ENCODE data around the gene GPA33.

- TF ChIP-seq POLR2AphosphoS5 (IDR thresholded peaks at IDR 0.05; ENCODE audit: low read depth, low read length), result no peak
- TF ChIP-seq REST (IDR thresholded peaks at IDR 0.05; ENCODE audit: insufficient read depth in 1 of 2, low read depth in 2 of 2, low read length in 2 of 2), result no peak
- TF ChIP-seq TAF1 (IDR thresholded peaks at IDR 0.05; ENCODE audit: borderline replicate concordance, insufficient read depth, low read length), result no peak
- no peak for TF ChIP-seq FOXP2 (optimal IDR thresholded peaks at IDR 0.05; ENCODE audit: borderline replicate concordance, extremely low read depth, extremely low read length, insufficient read depth)
- no peak for TF ChIP-seq SIN3A (IDR thresholded peaks at IDR 0.05; ENCODE audit: borderline replicate concordance, insufficient read depth, low read length)
Measured at GRCh38 chr1:167077128-167077867, 12.9 kb downstream of the GPA33 start.
